Peyer's patch (tissue), 4 donors: ENCODE data around the gene PLCD4. TPM values are rescaled to one million over a fixed set of nuclear protein-coding genes. Genes with fewer than 3 reads are reported as not detected.

ENCODE experiments used
- DNase-seq, 3 donors: peaks; one replicate each; pipeline ENCODE4 v3.0.0-alpha.2; 2017 to 2019
- H3K27ac ChIP-seq, 4 donors: fragments of 200-600 bp; sonication (generic); one replicate each; pipeline ENCODE4 v1.5.1; 2016 to 2019
- H3K27me3 ChIP-seq, 2 donors: fragments of 200-600 bp; sonication (generic); one replicate each; pipeline ENCODE4 v1.5.1; 2019
- H3K36me3 ChIP-seq, 3 donors: fragments of 200-600 bp; sonication (generic); one replicate each; pipeline ENCODE4 v1.5.1; 2016 to 2019
- H3K4me1 ChIP-seq, 4 donors: fragments of 200-600 bp; sonication (generic); one replicate each; pipeline ENCODE4 v1.5.1; 2016 to 2019
- H3K4me3 ChIP-seq, 4 donors: fragments of 200-600 bp; sonication (generic); 1 replicate in 3 of 4; 2 replicates in 1 of 4; pipeline ENCODE4 v1.5.1; 2016 to 2019; ENCODE audit warnings: mild to moderate bottlenecking in 1 of 4
- H3K9me3 ChIP-seq, 4 donors: fragments of 200-600 bp; sonication (generic); one replicate each; pipeline ENCODE4 v1.5.1; 2016 to 2019; ENCODE audit warnings: mild to moderate bottlenecking in 1 of 4
- POLR2A ChIP-seq, 2 donors: fragments of 450-650 bp; IDR thresholded peaks; one replicate each; pipeline ENCODE4 v1.5.1; 2017; ENCODE audit warnings: antibody characterized with exemption in 2 of 2, mild to moderate bottlenecking in 2 of 2, moderate library complexity in 2 of 2
- total RNA-seq, 4 donors: library from RNA; depleted of rRNA; stranded (reverse); fragments of >200 nt; gene quantifications; one replicate each; pipeline ENCODE4 v1.1.0, GENCODE V29; 2016
- TF ChIP-seq, protein P1 (sequence below), 6 experiments: fragments of 450-650 bp in 4 of 6; fragments of 200-600 bp in 2 of 6; sonication (generic) in 1 of 6; IDR thresholded peaks; one replicate each; pipeline ENCODE4 v1.5.1; 2017 to 2019; ENCODE audit warnings: antibody characterized with exemption in 6 of 6, mild to moderate bottlenecking in 3 of 6, moderate library complexity in 1 of 6

Gene PLCD4
- total RNA-seq, 4 donors from 2014 or later, result 1.5 to 9.9 (median 3.6) TPM; not detected in 1

GRCh38 chr2:218663901-218664300 lies 56.2 kb downstream of the PLCD4 start:
- TF ChIP-seq, protein P1, sequence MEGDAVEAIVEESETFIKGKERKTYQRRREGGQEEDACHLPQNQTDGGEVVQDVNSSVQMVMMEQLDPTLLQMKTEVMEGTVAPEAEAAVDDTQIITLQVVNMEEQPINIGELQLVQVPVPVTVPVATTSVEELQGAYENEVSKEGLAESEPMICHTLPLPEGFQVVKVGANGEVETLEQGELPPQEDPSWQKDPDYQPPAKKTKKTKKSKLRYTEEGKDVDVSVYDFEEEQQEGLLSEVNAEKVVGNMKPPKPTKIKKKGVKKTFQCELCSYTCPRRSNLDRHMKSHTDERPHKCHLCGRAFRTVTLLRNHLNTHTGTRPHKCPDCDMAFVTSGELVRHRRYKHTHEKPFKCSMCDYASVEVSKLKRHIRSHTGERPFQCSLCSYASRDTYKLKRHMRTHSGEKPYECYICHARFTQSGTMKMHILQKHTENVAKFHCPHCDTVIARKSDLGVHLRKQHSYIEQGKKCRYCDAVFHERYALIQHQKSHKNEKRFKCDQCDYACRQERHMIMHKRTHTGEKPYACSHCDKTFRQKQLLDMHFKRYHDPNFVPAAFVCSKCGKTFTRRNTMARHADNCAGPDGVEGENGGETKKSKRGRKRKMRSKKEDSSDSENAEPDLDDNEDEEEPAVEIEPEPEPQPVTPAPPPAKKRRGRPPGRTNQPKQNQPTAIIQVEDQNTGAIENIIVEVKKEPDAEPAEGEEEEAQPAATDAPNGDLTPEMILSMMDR (IDR thresholded peaks at IDR 0.05), result no peak
- TF ChIP-seq POLR2A (IDR thresholded peaks at IDR 0.05), result no peak
- H3K4me3 ChIP-seq, result no peak overlapping the region
- DNase-seq, result no peak
- no peaks in the 10 kb centered on the region for H3K27me3 ChIP-seq
- H3K27ac ChIP-seq, result no peak overlapping the region
- peaks cover 0 to 5% (median 2%) of the 10 kb centered on the region in 4 donors for H3K4me1 ChIP-seq
- H3K9me3 ChIP-seq, result no peaks in the 10 kb centered on the region
- peaks cover 0 to 72% (median 0%) of the 10 kb centered on the region in 3 donors for H3K36me3 ChIP-seq

- no peak overlapping the region for H3K4me3 ChIP-seq
- no peak for DNase-seq
- peaks cover 0 to 5% (median 2%) of the 10 kb centered on the region in 4 donors for H3K4me1 ChIP-seq
- H3K9me3 ChIP-seq, result no peaks in the 10 kb centered on the region
- peaks cover 0 to 72% (median 0%) of the 10 kb centered on the region in 3 donors for H3K36me3 ChIP-seq
- no peak overlapping the region for H3K27ac ChIP-seq
- H3K27me3 ChIP-seq, result no peaks in the 10 kb centered on the region
- no peak for TF ChIP-seq POLR2A (IDR thresholded peaks at IDR 0.05)
- TF ChIP-seq, protein P1 (IDR thresholded peaks at IDR 0.05), result no peak
Measured at GRCh38 chr2:218664653-218665052, 57.0 kb downstream of the PLCD4 start.

DNA sequence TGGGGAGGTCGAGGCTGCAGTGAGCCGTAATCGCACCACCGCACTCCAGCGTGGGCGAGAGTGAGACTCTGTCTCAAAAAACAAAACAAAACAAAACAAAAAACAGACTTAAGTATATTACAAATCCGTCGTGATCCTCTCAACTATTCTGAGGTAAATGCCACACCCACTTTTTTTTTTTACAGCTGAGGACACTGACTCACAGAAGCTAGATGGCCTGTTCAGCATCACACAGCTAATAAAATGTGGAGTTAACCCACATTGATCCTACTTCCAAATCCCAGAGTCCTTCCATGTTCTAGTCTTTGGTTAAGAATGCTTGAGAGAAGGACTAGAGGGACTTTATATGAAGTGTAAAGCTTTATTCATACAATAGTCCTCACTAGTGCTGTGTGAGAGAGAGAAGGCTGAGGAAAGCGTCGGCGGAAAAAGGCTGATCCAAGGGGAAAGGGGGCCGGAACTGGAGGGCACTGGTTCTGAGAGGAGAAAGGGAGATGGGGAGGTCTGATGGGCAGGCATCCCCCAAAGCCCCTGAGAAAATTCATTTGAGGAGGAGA lies 63.5 kb downstream of the PLCD4 start:
- Histone ChIP-seq H3K4me1 (peaks cover 0 to 17% (median 3%) of the 10 kb centered on the region in 4 donors), H3K27ac (peak overlapping the region; percentile 50 to 83 (median 72)), H3K4me3 (peak overlapping the region; percentile 50 to 95 (median 72)), H3K27me3 (no peaks in the 10 kb centered on the region), H3K36me3 (peaks cover 0 to 27% (median 0%) of the 10 kb centered on the region in 3 donors), H3K9me3 (no peaks in the 10 kb centered on the region)
- DNase-seq, result no peak
- TF ChIP-seq, protein P1 (IDR thresholded peaks at IDR 0.05), result no peak
- no peak for TF ChIP-seq POLR2A (IDR thresholded peaks at IDR 0.05)

- Histone ChIP-seq H3K27ac (peak within 1 kb of the TSS; percentile 50 to 83 (median 72)), H3K9me3 (no peaks in the 10 kb centered on the region), H3K36me3 (peaks cover 0 to 24% (median 0%) of the 10 kb centered on the region in 3 donors), H3K4me3 (peak within 1 kb of the TSS; percentile 50 to 95 (median 72)), H3K27me3 (no peaks in the 10 kb centered on the region), H3K4me1 (peaks cover 0 to 17% (median 3%) of the 10 kb centered on the region in 4 donors)
- TF ChIP-seq POLR2A (IDR thresholded peaks at IDR 0.05), result peak; percentile 56 to 60
- TF ChIP-seq, protein P1 (IDR thresholded peaks at IDR 0.05), result no peak
- peak; percentile 79 to 90 (median 84) for DNase-seq
Measured at GRCh38 chr2:218671654-218672566, 64.2 kb downstream of the PLCD4 start, which contains the start of the genes RNF25 and STK36. TSS of gene RNF25 (minus strand) at chr2:218672002. CDS start at chr2:218671970, 32 bp downstream. TSS of gene STK36 (plus strand) at chr2:218672086. CDS start at chr2:218672830, 744 bp downstream.

GRCh38 chr2:218679119-218679518 lies 71.4 kb downstream of the PLCD4 start:
- H3K4me3 ChIP-seq, result no peak overlapping the region
- H3K4me1 ChIP-seq, result no peaks in the 10 kb centered on the region
- peaks cover 0 to 22% (median 0%) of the 10 kb centered on the region in 3 donors for H3K36me3 ChIP-seq
- H3K27ac ChIP-seq, result no peak overlapping the region
- DNase-seq, result peak in 1 of 3 donors; percentile 54
- TF ChIP-seq, protein P1 (IDR thresholded peaks at IDR 0.05), result no peak
- TF ChIP-seq POLR2A (IDR thresholded peaks at IDR 0.05), result no peak
- H3K27me3 ChIP-seq, result no peaks in the 10 kb centered on the region
- no peaks in the 10 kb centered on the region for H3K9me3 ChIP-seq
